Astrocyte of the cerebellum (primary cell): Measurements from ENCODE around the gene EPS8L2.
A peak's percentile ranks its signal among the peaks of the same experiment; 100 is the strongest.

ENCODE experiments used
- DNase-seq: peaks from one replicate; pipeline ENCODE4 v3.0.0-alpha.2; 2011; ENCODE audit warnings: low read depth
- H3K4me3 ChIP-seq: 2 replicates; pipeline ENCODE4 v1.5.1; 2011; ENCODE audit warnings: mild to moderate bottlenecking, low read depth, low read length, moderate library complexity
- CTCF ChIP-seq: IDR thresholded peaks from 2 replicates; pipeline ENCODE4 v1.5.1; 2012; ENCODE audit warnings: low read length, low read depth, moderate library complexity, mild to moderate bottlenecking; ENCODE audit errors: missing control alignments
- in situ Hi-C: cut with HindIII; loops from 2 replicates; pipeline ENCODE4 v1.10.0; 2017; ENCODE audit warnings: low sequenced_read_pairs

The EPS8L2 gene

DNA sequence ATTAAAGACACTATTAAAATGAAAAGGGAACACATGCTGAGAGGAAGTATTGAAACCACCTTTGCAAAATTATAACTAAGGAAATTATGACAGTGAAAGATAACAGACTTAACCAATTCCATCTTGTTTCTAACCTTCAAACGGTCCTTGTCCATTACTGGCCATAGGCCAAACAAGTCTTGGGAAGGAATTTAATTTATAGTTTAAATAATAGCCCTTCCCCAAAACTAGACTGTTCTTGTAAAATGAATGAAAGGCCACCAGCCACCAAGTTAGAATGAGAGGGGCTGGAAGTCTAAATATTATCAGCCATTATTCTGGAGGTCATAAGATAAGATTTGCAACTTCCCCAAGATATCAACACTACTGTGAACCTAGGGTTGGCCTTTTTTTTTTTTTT, 39.4 kb downstream of the EPS8L2 start:
- no peak for DNase-seq
- H3K4me3 ChIP-seq, result no peak overlapping the region
- in situ Hi-C loops, result no loop called here
- TF ChIP-seq CTCF, result no peak

DNA sequence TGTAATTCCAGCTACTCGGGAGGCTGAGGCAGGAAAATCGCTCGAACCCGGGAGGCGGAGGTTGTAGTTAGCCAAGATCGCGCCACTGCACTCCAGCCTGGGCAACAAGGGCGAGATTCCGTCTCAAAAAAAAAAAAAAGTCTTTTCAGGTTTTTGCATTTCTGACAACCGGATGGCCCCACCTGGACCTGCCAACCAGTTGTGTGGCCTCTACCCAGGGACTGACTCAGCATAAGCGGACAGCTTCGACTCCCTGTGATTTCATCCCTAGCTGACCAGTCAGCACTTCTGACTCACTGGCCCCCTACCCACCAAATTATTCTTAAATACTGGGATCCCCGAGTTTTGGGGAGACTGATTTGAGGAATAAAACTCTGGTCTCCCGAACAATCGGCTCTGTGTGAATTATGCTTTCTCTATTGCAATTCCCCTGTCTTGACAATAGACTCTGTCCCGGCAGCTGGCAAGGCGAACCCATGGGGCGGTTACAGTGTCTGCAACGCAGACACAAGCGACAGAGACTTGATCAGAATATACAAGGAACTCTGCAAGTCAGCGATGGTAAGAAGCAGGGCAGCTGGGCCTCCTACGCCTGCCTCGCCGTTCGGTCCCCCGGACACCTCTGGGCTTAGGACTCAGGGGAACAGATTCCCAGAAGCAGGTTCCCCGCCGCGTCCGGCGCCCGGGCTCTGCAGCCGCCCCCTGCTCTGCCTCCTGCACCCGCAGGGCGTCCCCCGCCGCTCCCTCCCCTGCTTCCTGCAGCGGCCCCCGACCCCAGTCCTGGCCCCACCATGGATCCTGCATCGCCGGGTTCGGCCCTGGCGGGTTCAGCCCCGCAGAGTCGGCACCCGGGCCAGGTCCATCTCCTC, 40.5 kb downstream of the EPS8L2 start:
- in situ Hi-C loops, result no loop called here
- TF ChIP-seq CTCF, result no peak
- peak overlapping the region; percentile 84 for H3K4me3 ChIP-seq
- no peak for DNase-seq

DNA sequence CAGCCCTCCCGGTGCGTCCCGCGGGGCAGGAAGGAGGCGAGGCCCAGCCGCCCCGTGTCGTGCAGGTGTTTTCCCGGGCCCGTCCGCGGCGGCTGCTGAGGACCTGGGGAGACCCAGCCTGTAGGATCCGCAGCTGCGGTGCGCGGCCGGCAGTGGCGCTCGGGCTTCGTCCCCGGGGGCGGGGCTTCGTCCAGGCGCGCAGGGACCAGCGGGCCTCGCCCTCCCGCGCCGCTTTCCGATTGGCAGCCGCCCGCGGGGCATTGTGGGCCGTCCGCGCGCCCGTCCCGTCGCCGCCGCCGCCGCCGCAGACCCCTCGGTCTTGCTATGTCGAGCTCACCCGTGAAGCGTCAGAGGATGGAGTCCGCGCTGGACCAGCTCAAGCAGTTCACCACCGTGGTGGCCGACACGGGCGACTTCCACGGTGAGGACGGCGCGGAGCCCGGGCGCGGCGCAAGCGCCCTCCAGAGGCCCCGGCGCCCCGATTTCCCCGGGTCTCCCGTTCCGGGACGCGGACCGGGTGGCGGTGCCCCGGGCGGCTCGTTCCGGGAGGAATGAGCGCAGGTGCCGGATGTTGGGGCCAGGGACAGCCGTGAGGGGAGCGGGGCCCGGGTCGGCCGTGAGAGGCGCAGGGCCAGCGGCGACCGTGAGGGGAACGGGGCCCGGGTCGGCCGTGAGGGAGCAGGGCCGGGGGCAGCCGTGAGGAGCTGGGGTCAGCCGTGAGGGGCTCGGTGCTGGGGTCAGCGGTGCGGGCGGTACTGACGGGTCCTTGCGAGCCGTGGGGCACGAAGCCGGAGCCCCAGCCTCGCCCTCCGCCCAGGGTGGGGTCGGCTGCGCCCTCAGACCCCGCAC, 41.4 kb downstream of the EPS8L2 start, which contains the start of gene TALDO1:
TSS of gene TALDO1 (plus strand) at position 307 of the 849 bp plus-strand sequence. CDS start at position 325, 18 bp downstream.
- DNase-seq, result peak; percentile 56
- in situ Hi-C loops, result no loop called here
- peak within 1 kb of the TSS; percentile 84 for H3K4me3 ChIP-seq
- peak; percentile 16 for TF ChIP-seq CTCF

- in situ Hi-C loops, result no loop called here
- no peak for DNase-seq
- peak overlapping the region; percentile 84 for H3K4me3 ChIP-seq
- no peak for TF ChIP-seq CTCF
These were observed 42.0 kb downstream of the EPS8L2 start for GRCh38 chr11:748007-748359.

GRCh38 chr11:749731-750130, 43.7 kb downstream of the EPS8L2 start:
- H3K4me3 ChIP-seq, result no peak overlapping the region
- in situ Hi-C loops, result loop anchor here (25.0 kb wide), 1 partner anchor 87 kb away; no protein-coding TSS in a partner anchor
- TF ChIP-seq CTCF, result no peak
- DNase-seq, result no peak

DNA sequence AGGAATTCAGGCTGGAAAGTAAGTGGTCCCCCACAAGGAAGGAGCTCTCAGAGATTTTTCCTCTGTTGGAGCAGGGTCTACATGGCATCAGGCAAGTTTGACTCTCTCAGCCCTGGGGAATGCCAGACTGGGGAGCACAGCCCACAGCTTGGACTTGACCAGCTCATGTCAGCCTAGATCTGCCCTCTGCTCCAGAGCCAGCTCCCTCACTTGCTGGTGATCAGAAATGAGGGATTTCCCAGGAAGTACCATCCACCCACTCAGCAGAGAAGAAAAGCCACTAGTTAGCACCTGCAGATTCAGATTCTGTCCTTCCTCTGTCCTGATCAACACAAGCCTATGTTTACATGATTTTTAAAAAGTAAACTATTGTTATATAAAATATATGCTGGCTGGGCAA, 54.2 kb downstream of the EPS8L2 start:
- in situ Hi-C loops, result loop anchor here (25.0 kb wide), 1 partner anchor 98 kb away; no protein-coding TSS in a partner anchor
- DNase-seq, result no peak
- no peak for TF ChIP-seq CTCF
- no peak overlapping the region for H3K4me3 ChIP-seq
